Activated CD4-positive, alpha-beta memory T cell treated with anti-CD3 and anti-CD28 coated beads for 36 hours (primary cell): Measurements from ENCODE around the gene LNX1. TPM values are rescaled to one million over a fixed set of nuclear protein-coding genes. Genes with fewer than 3 reads are reported as not detected.

Experiments
- CTCF ChIA-PET: fragments of 350-600 bp; sonication (Branson Sonifier 250); formaldehyde crosslinking; loops from one replicate; lab custom pipeline; 2021; ENCODE audit warnings: antibody characterized with exemption, inconsistent platforms; lab: Charles Lee
- POLR2A ChIA-PET: fragments of 350-600 bp; sonication (Branson Sonifier 250); formaldehyde crosslinking; loops from one replicate; lab custom pipeline; 2021; ENCODE audit warnings: antibody characterized with exemption; lab: Charles Lee
- DNase-seq: peaks from one replicate; pipeline ENCODE4 v3.0.0-alpha.2; 2020
- H3K27ac Mint-ChIP-seq: one replicate; pipeline ENCODE4 v1.8.0; 2021; ENCODE audit warnings: mixed read lengths
- H3K27me3 Mint-ChIP-seq: one replicate; pipeline ENCODE4 v1.8.0; 2021; ENCODE audit warnings: mixed read lengths
- H3K36me3 Mint-ChIP-seq: one replicate; pipeline ENCODE4 v1.8.0; 2021; ENCODE audit warnings: mixed read lengths
- H3K4me1 Mint-ChIP-seq: one replicate; pipeline ENCODE4 v1.8.0; 2021; ENCODE audit warnings: low read depth, mixed read lengths
- H3K4me3 Mint-ChIP-seq: one replicate; pipeline ENCODE4 v1.8.0; 2021; ENCODE audit warnings: mild to moderate bottlenecking, mixed read lengths
- H3K9me3 Mint-ChIP-seq: one replicate; pipeline ENCODE4 v1.8.0; 2021; ENCODE audit warnings: mixed read lengths
- intact Hi-C: fragments of 100-400 bp; cut with micrococcal nuclease; formaldehyde crosslinking; loops from one replicate; pipeline ENCODE4 v1.15.1; 2023
- total RNA-seq, 2 experiments: library from RNA; stranded (reverse); gene quantifications; one replicate each; pipeline ENCODE4 v1.2.3, GENCODE V29; 2021

The LNX1 gene
- total RNA-seq, 2 experiments from 2014 or later, result not detected

DNA sequence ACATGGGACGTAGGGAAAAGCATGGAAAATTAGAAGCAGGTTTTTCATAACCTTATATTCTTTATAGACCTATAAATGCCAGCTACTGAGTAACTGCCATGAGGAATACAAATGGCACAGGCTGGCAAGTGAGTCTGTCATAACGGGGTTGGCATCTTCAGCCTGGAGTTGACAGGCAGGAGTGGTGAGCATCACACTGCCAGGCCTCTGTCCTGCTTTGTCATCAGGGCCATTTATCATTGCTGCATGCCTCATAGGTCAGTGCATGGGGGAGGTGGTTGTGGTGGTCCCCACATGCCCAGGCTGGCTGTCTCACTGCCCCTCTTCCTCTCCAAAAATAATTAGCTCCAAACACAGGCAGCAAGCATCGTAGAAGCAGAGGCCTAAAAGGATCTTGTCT, 72.5 kb downstream of the LNX1 start:
- Mint-ChIP-seq H3K4me3 (no peak overlapping the region), H3K27ac (no peak overlapping the region), H3K27me3 (peaks cover 6% of the 10 kb centered on the region), H3K4me1 (no peaks in the 10 kb centered on the region), H3K36me3 (no peaks in the 10 kb centered on the region), H3K9me3 (no peaks in the 10 kb centered on the region)
- intact Hi-C loops, result no loop called here
- ChIA-PET POLR2A (no interaction called here), CTCF (no interaction called here)
- no peak for DNase-seq

DNA sequence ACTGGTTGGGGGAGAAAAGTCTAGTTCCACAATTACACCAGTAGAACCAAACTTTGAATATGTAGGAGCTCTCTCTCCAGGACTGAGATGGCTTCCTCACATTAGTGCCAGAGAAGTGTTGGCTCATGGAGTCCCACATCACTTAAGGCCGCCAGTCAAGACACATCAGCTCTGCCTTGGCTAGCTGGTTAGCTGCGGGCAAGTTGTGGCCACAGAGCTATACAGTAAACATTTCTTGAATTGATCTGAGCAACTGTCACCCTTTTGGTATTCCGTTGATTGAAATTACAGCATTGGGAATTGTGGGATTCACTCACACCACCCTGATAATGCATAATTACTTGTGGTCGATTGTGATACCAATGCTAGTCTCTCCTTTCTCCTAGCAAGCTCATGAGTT, 76.2 kb downstream of the LNX1 start:
- H3K27me3 Mint-ChIP-seq, result peaks cover 2% of the 10 kb centered on the region
- ChIA-PET POLR2A (no interaction called here), CTCF (no interaction called here)
- H3K4me1 Mint-ChIP-seq, result no peaks in the 10 kb centered on the region
- no peak overlapping the region for H3K27ac Mint-ChIP-seq
- intact Hi-C loops, result no loop called here
- no peak overlapping the region for H3K4me3 Mint-ChIP-seq
- no peak for DNase-seq
- no peaks in the 10 kb centered on the region for H3K36me3 Mint-ChIP-seq
- H3K9me3 Mint-ChIP-seq, result no peaks in the 10 kb centered on the region

DNA sequence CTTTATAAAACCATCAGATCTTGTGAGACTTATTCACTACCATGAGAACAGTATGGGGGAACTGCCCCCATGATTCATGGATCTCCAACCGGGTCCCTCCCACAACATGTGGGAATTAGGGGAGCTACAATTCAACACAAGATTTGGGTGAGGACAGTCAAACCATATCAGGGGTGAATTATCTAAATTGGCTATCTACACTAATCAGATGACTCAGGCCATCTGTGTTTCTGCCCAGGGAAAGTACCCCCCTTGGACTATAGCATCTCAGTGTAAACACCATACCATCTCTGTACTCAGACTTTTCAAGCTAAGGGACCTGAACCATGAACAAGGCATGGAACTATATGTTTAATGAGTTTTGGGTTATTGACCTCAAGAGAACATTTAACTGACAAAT, 76.8 kb downstream of the LNX1 start:
- Mint-ChIP-seq H3K27ac (no peak overlapping the region), H3K27me3 (peaks cover 2% of the 10 kb centered on the region), H3K4me1 (no peaks in the 10 kb centered on the region), H3K36me3 (no peaks in the 10 kb centered on the region), H3K9me3 (no peaks in the 10 kb centered on the region), H3K4me3 (no peak overlapping the region)
- POLR2A ChIA-PET, result no interaction called here
- no peak for DNase-seq
- CTCF ChIA-PET, result no interaction called here
- intact Hi-C loops, result no loop called here

DNA sequence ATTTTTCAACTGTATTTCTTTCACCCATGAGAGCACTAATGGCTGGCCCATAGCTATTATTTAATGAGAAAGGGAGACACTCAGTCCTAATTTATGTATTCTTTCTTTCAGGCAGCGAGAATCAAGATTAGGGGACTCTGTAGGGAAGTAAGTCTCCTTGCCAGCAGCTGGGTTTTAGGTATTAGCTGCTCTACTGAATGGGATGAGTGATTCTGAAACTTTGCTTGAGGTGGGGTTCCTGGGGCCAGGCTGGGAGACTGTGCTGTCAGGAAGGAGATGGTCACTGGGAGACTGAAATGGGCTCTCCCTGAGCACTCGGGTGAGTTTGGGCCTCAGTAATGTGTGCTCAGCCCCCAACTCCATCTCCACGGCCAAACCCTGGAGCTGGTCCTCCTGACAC, 78.7 kb downstream of the LNX1 start:
- ChIA-PET CTCF (no interaction called here), POLR2A (interaction anchor here (0.7 kb wide), 1 partner anchor 253 kb away, joined by 3 read pairs; no protein-coding TSS in a partner anchor)
- no peak for DNase-seq
- H3K4me3 Mint-ChIP-seq, result no peak overlapping the region
- peaks cover 2% of the 10 kb centered on the region for H3K27me3 Mint-ChIP-seq
- no peaks in the 10 kb centered on the region for H3K9me3 Mint-ChIP-seq
- H3K4me1 Mint-ChIP-seq, result no peaks in the 10 kb centered on the region
- H3K27ac Mint-ChIP-seq, result no peak overlapping the region
- no peaks in the 10 kb centered on the region for H3K36me3 Mint-ChIP-seq
- intact Hi-C loops, result no loop called here

DNA sequence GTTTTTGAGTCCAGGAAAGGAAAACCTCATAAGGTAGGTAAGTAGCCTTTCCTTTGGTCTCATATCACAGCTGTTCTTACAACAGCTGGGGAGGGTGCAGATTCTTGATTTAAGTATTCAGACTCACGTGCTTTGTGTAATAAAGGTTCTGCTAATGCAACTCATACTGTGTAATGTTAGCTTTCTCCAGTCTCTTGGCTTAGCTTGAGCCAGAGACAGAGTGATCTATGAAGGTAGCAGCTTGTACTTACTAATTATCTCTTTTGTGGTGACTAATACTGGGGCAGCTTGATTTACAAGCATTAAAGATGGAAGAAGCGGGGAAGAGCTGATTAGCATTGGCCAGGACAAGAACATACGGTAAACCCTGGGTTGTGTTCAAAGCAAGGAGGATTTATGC, 80.3 kb downstream of the LNX1 start:
- DNase-seq, result no peak
- Mint-ChIP-seq H3K36me3 (no peaks in the 10 kb centered on the region), H3K9me3 (no peaks in the 10 kb centered on the region), H3K27ac (no peak overlapping the region), H3K4me3 (no peak overlapping the region), H3K4me1 (no peaks in the 10 kb centered on the region), H3K27me3 (peaks cover 2% of the 10 kb centered on the region)
- intact Hi-C loops, result no loop called here
- CTCF ChIA-PET, result interaction anchor here (1.1 kb wide), 1 partner anchor 94 kb away, joined by 4 read pairs; no protein-coding TSS in a partner anchor
- POLR2A ChIA-PET, result interaction anchor here (0.5 kb wide), 1 partner anchor 131 kb away, joined by 3 read pairs; no protein-coding TSS in a partner anchor

DNA sequence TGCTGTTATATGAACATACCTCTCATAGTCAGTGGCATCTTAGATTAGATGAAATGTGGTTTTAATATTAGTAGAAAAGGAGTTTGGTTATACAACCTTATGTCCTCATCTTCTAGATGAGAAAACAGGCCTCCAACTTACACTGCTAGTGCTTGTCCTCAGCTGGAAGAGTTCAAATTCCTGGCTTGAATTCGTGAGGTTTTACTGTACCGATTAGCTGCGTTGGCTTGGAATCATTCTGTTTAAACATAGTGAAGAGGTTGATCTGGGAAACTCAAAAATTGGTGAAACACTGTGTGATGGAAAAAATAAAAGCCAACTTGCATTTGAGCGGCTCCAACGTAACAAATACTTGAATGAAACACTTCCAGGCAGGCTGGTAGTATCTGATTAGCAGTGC, 81.0 kb downstream of the LNX1 start:
- ChIA-PET POLR2A (no interaction called here), CTCF (interaction anchor here (1.1 kb wide), 1 partner anchor 93 kb away, joined by 4 read pairs; no protein-coding TSS in a partner anchor)
- H3K27ac Mint-ChIP-seq, result no peak overlapping the region
- H3K27me3 Mint-ChIP-seq, result peaks cover 2% of the 10 kb centered on the region
- H3K36me3 Mint-ChIP-seq, result no peaks in the 10 kb centered on the region
- DNase-seq, result no peak
- no peaks in the 10 kb centered on the region for H3K4me1 Mint-ChIP-seq
- intact Hi-C loops, result no loop called here
- no peak overlapping the region for H3K4me3 Mint-ChIP-seq
- H3K9me3 Mint-ChIP-seq, result no peaks in the 10 kb centered on the region

DNA sequence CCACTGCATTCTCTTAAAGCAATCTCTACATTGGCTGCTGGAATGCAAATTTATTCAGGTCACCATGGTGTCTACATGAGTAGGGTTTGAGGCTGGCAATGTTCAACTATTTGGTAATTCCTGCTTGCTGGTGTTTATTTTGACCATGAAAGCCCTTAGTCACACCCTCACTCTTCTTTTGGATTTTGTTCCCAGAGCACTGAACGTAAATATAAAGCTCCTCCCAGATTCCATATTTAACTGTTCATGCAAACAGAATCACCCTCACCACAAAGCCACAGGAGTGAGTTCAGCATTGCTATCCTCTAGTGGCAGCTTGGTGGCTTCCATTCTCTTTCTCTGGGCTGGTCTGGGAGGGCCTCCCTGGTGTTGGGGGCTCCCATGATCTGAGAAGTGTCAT, 82.8 kb downstream of the LNX1 start:
- H3K4me3 Mint-ChIP-seq, result no peak overlapping the region
- H3K4me1 Mint-ChIP-seq, result no peaks in the 10 kb centered on the region
- intact Hi-C loops, result no loop called here
- H3K27me3 Mint-ChIP-seq, result no peaks in the 10 kb centered on the region
- H3K36me3 Mint-ChIP-seq, result no peaks in the 10 kb centered on the region
- POLR2A ChIA-PET, result no interaction called here
- CTCF ChIA-PET, result no interaction called here
- no peaks in the 10 kb centered on the region for H3K9me3 Mint-ChIP-seq
- no peak for DNase-seq
- no peak overlapping the region for H3K27ac Mint-ChIP-seq

DNA sequence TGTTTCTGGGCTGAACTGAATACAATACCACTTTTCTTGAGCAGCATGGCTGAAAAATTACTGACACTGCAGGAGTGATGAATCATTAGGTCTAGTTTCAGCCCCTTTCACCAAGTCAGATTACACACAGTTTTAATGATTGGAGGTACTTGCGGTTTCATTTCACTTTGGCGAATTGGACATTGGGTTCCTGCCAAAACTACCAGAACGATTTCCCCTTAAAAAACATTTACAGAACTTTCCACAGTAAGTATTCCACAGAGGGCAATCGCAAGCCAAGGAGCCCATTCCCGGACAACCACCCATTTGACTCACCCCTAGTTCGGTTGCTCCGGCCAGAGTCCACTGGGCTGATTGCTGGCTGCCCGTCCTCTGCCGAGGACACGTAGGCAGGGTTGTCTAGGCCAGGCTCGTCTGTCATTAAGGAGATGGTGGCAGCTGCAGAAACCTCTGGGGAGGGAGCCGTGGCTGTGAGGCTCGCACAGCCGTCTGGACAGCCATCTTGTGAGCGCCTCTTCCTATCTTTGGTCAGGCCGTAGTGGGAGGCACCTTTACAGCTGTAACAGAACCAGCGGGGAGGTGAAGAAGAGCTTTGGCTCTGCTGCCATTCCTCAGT, 83.5 kb downstream of the LNX1 start:
- Mint-ChIP-seq H3K4me3 (no peak overlapping the region), H3K4me1 (no peaks in the 10 kb centered on the region), H3K9me3 (no peaks in the 10 kb centered on the region), H3K36me3 (no peaks in the 10 kb centered on the region), H3K27me3 (no peaks in the 10 kb centered on the region), H3K27ac (no peak overlapping the region)
- POLR2A ChIA-PET, result no interaction called here
- CTCF ChIA-PET, result no interaction called here
- no peak for DNase-seq
- intact Hi-C loops, result no loop called here

DNA sequence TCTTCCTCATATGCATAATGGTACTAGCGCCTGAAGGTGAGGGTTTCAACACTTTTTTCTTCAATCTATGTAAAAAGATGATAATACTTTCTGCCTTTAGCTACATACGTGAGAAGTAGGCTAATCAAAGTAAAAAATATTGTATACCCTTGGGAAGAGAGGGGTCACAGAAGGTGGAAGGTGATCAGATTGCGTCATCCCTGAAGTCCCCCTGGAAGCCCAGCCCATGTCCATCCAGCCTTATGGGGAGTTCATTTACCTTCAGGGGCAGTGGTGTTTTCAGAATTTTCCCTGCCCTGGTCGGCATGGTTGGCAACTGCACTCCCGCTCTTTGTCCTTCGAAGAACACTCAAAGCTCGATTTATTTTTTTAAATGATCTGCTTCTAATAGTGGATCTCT, 84.2 kb downstream of the LNX1 start:
- Mint-ChIP-seq H3K36me3 (no peaks in the 10 kb centered on the region), H3K4me3 (no peak overlapping the region), H3K9me3 (no peaks in the 10 kb centered on the region), H3K27ac (no peak overlapping the region), H3K27me3 (no peaks in the 10 kb centered on the region), H3K4me1 (no peaks in the 10 kb centered on the region)
- ChIA-PET POLR2A (no interaction called here), CTCF (no interaction called here)
- DNase-seq, result no peak
- intact Hi-C loops, result no loop called here

DNA sequence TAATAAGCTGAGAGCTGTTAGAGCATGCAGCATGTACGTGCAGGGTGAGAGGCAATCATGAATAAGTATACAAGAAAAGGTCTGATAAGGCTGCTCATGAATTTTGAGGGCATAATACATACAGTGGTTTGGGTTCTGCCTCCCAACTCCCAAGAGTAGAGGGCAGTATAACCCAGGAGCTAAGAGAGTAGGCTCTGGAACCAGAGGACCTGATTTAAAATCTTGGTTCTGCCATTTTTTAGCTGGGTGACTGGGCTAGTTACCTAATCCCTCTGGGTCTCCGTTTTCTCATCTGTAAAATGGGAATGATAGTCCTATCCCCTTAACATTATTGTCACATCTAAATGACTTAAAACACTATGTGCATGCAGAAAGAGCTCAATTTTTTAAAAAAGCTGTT, 85.3 kb downstream of the LNX1 start:
- Mint-ChIP-seq H3K9me3 (no peaks in the 10 kb centered on the region), H3K27me3 (peaks cover 2% of the 10 kb centered on the region), H3K4me3 (no peak overlapping the region), H3K27ac (no peak overlapping the region), H3K4me1 (no peaks in the 10 kb centered on the region), H3K36me3 (no peaks in the 10 kb centered on the region)
- DNase-seq, result no peak
- ChIA-PET POLR2A (no interaction called here), CTCF (no interaction called here)
- intact Hi-C loops, result no loop called here

DNA sequence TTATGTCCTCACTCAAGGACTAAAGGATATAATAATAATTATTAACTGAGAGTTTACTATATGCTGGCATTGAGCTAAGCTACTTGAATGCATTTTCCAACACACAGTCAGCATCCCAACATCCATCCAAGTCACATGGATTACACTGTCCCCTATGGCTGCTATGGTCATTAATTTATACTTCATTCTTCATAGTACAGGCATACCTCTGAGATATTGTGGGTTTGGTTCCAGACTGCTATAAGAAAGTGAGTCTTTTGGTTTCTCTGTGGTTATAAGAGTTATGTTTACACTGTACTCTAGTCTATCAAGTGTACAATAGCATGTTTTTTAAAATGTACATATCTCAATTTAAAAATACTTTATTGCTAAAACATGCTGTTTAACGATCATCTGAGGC, 89.2 kb downstream of the LNX1 start:
- no peak for DNase-seq
- intact Hi-C loops, result no loop called here
- H3K36me3 Mint-ChIP-seq, result no peaks in the 10 kb centered on the region
- H3K4me3 Mint-ChIP-seq, result no peak overlapping the region
- H3K9me3 Mint-ChIP-seq, result no peaks in the 10 kb centered on the region
- H3K27me3 Mint-ChIP-seq, result peaks cover 2% of the 10 kb centered on the region
- CTCF ChIA-PET, result no interaction called here
- no peaks in the 10 kb centered on the region for H3K4me1 Mint-ChIP-seq
- no peak overlapping the region for H3K27ac Mint-ChIP-seq
- POLR2A ChIA-PET, result no interaction called here

DNA sequence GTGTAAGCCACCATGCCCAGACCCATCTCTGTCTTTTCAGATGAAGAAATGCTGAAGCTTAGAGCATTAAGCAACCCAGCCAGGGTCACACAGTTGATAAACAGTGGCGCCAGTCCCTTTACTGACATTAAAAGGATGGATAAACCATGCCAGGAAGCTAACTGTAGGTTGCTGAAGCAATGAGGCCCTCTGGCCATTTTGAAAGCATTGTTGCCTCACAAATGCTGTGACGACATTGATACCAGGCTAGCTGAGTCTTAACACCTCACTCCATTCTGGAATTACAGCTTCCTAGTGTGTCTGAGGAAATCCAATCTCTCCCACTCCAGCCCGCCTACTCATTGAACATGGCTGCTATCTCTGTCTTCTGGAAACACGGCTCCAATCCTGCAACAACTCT, 89.7 kb downstream of the LNX1 start:
- H3K4me1 Mint-ChIP-seq, result no peaks in the 10 kb centered on the region
- H3K36me3 Mint-ChIP-seq, result no peaks in the 10 kb centered on the region
- no peak overlapping the region for H3K4me3 Mint-ChIP-seq
- ChIA-PET POLR2A (no interaction called here), CTCF (interaction anchor here (0.7 kb wide), 1 partner anchor 732 kb away, joined by 3 read pairs; no protein-coding TSS in a partner anchor)
- DNase-seq, result no peak
- peaks cover 2% of the 10 kb centered on the region for H3K27me3 Mint-ChIP-seq
- H3K27ac Mint-ChIP-seq, result no peak overlapping the region
- H3K9me3 Mint-ChIP-seq, result no peaks in the 10 kb centered on the region
- intact Hi-C loops, result no loop called here

DNA sequence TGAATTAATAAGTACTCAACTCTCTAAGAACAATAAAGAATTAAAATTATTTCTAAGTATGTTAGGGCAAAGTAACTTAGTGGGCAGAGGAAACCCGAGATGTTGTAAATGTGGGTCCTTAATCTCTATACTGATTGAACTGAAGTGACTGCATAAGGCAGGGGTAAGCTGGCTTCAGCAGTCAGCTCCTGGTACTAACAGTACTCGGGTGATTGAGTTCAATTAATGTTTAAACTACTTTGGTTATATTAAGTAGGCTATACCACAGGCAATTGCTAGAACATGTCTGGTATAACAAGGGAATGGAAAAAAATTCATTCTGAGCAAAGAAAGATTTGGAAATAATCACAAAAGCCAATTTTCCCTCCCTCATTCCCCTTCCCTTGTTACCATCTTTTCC, 90.7 kb downstream of the LNX1 start:
- no peak for DNase-seq
- Mint-ChIP-seq H3K27ac (no peak overlapping the region), H3K27me3 (peaks cover 2% of the 10 kb centered on the region), H3K4me3 (no peak overlapping the region), H3K9me3 (no peaks in the 10 kb centered on the region), H3K36me3 (no peaks in the 10 kb centered on the region), H3K4me1 (no peaks in the 10 kb centered on the region)
- ChIA-PET POLR2A (no interaction called here), CTCF (no interaction called here)
- intact Hi-C loops, result no loop called here
